Hippocampal formation (tissue), 2 donors: ENCODE measurements around the gene EPHB1.

Experiments used
- DNase-seq, 2 donors: peaks; one replicate each; lab custom pipeline; 2025; lab: John Stamatoyannopoulos, UW

The EPHB1 gene

GRCh38 chr3:134794950-134795745, at the start of gene EPHB1:
Gene EPHB1, plus strand, starts transcription at chr3:134795260.
- DNase-seq: peak; percentile 81 to 86

- no peak for DNase-seq
Observed at GRCh38 chr3:134748698-134749097, 46.4 kb upstream of the EPHB1 start.

- DNase-seq: no peak
Observed at GRCh38 chr3:134749174-134749573, 45.9 kb upstream of the EPHB1 start.

GRCh38 chr3:134749802-134750553, 45.1 kb upstream of the EPHB1 start:
- DNase-seq: no peak

- DNase-seq: no peak
Observed at GRCh38 chr3:134751831-134752230, 43.2 kb upstream of the EPHB1 start.

- no peak for DNase-seq
Observed at GRCh38 chr3:134752761-134753461, 42.1 kb upstream of the EPHB1 start.

GRCh38 chr3:134753999-134754742, 40.9 kb upstream of the EPHB1 start:
- no peak for DNase-seq

- no peak for DNase-seq
Observed at GRCh38 chr3:134754768-134755559, 40.1 kb upstream of the EPHB1 start.

GRCh38 chr3:134755821-134756220, 39.2 kb upstream of the EPHB1 start:
- DNase-seq: no peak

- DNase-seq: no peak
Observed at GRCh38 chr3:134757549-134758069, 37.5 kb upstream of the EPHB1 start.

- DNase-seq: no peak
Observed at GRCh38 chr3:134761213-134761612, 33.8 kb upstream of the EPHB1 start.

GRCh38 chr3:134762016-134762415, 33.0 kb upstream of the EPHB1 start:
- no peak for DNase-seq

GRCh38 chr3:134765468-134765867, 29.6 kb upstream of the EPHB1 start:
- DNase-seq: no peak

- no peak for DNase-seq
Observed at GRCh38 chr3:134766290-134766689, 28.8 kb upstream of the EPHB1 start.

- no peak for DNase-seq
Observed at GRCh38 chr3:134768116-134768515, 26.9 kb upstream of the EPHB1 start.

- DNase-seq: no peak
Observed at GRCh38 chr3:134768837-134769236, 26.2 kb upstream of the EPHB1 start.

- DNase-seq: no peak
Observed at GRCh38 chr3:134769287-134769868, 25.7 kb upstream of the EPHB1 start.

GRCh38 chr3:134772011-134772410, 23.0 kb upstream of the EPHB1 start:
- DNase-seq: no peak

GRCh38 chr3:134772591-134772990, 22.5 kb upstream of the EPHB1 start:
- DNase-seq: no peak

GRCh38 chr3:134775831-134776230, 19.2 kb upstream of the EPHB1 start:
- DNase-seq: no peak
